NB4 (cell line): ENCODE data around the gene SAMD14.

Experiments used
- DNase-seq: peaks from one replicate; pipeline ENCODE4 v3.0.0; 2010; ENCODE audit warnings: low read depth
- H3K4me3 ChIP-seq: one replicate; pipeline ENCODE4 v1.5.1; 2011; ENCODE audit warnings: mild to moderate bottlenecking, low read depth, low read length, moderate library complexity
- MYC ChIP-seq: IDR thresholded peaks from 2 replicates; pipeline ENCODE4 v1.6.1; 2011; ENCODE audit warnings: low read depth, low read length
- POLR2A ChIP-seq: IDR thresholded peaks from 2 replicates; pipeline ENCODE4 v1.6.1; 2011; ENCODE audit warnings: mild to moderate bottlenecking; ENCODE audit not compliant: insufficient read length; ENCODE audit errors: extremely low read depth
- TF ChIP-seq, protein P1 (sequence below): IDR thresholded peaks from 2 replicates; pipeline ENCODE4 v1.6.1; 2011; ENCODE audit warnings: low read depth, low read length
- TF ChIP-seq, protein P2 (sequence below): IDR thresholded peaks from one replicate; pipeline ENCODE4 v1.5.1; 2012; ENCODE audit warnings: low read depth, low read length

The SAMD14 gene

GRCh38 chr17:50149417-50150353 is 19.7 kb upstream of the SAMD14 start:
- DNase-seq = peak; percentile 83
- TF ChIP-seq, protein P1, sequence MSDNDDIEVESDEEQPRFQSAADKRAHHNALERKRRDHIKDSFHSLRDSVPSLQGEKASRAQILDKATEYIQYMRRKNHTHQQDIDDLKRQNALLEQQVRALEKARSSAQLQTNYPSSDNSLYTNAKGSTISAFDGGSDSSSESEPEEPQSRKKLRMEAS = no peak
- 0 out of 2 replicates have a peak, but pooled peaks have one; percentile 24 for TF ChIP-seq MYC
- no peak for TF ChIP-seq POLR2A
- TF ChIP-seq, protein P2, sequence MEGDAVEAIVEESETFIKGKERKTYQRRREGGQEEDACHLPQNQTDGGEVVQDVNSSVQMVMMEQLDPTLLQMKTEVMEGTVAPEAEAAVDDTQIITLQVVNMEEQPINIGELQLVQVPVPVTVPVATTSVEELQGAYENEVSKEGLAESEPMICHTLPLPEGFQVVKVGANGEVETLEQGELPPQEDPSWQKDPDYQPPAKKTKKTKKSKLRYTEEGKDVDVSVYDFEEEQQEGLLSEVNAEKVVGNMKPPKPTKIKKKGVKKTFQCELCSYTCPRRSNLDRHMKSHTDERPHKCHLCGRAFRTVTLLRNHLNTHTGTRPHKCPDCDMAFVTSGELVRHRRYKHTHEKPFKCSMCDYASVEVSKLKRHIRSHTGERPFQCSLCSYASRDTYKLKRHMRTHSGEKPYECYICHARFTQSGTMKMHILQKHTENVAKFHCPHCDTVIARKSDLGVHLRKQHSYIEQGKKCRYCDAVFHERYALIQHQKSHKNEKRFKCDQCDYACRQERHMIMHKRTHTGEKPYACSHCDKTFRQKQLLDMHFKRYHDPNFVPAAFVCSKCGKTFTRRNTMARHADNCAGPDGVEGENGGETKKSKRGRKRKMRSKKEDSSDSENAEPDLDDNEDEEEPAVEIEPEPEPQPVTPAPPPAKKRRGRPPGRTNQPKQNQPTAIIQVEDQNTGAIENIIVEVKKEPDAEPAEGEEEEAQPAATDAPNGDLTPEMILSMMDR = no peak
- H3K4me3 ChIP-seq = peak overlapping the region; percentile 72

- TF ChIP-seq, protein P1 = peak; percentile 31; the same call in 1 of the 2 replicates
- no peak for TF ChIP-seq POLR2A
- no peak for DNase-seq
- peak overlapping the region; percentile 72 for H3K4me3 ChIP-seq
These were observed 19.1 kb upstream of the SAMD14 start for GRCh38 chr17:50149091-50149416.

- DNase-seq = peak; percentile 95
- peak overlapping the region; percentile 72 for H3K4me3 ChIP-seq
- TF ChIP-seq MYC (peak; percentile 86), POLR2A (no peak)
- TF ChIP-seq, protein P1 = peak; percentile 93
- TF ChIP-seq, protein P2 = no peak
These were observed 18.5 kb upstream of the SAMD14 start for GRCh38 chr17:50148226-50149090.

DNA sequence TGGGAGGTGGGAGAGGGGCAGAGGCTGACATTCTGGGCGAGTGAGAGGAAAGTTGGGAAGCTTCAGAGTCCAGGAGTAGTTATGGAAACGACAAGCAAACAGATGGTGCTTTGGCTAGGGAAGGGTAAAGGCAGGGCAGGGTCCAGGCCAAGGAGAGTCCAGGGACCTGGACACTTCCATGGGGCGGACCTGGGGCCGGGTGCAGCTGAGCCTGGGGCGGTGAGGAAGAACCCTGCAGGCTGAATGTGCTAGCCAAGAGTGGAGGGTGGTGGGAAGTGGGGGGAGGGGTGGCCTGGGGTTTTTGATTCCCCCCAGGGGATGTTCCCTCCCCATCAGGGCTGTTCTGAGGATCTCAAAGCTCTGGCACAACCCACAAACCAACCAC is 17.9 kb upstream of the SAMD14 start:
- peak overlapping the region; percentile 72 for H3K4me3 ChIP-seq
- DNase-seq = no peak
- TF ChIP-seq MYC (no peak), POLR2A (no peak)
- TF ChIP-seq, protein P1 = no peak
- TF ChIP-seq, protein P2 = no peak

DNA sequence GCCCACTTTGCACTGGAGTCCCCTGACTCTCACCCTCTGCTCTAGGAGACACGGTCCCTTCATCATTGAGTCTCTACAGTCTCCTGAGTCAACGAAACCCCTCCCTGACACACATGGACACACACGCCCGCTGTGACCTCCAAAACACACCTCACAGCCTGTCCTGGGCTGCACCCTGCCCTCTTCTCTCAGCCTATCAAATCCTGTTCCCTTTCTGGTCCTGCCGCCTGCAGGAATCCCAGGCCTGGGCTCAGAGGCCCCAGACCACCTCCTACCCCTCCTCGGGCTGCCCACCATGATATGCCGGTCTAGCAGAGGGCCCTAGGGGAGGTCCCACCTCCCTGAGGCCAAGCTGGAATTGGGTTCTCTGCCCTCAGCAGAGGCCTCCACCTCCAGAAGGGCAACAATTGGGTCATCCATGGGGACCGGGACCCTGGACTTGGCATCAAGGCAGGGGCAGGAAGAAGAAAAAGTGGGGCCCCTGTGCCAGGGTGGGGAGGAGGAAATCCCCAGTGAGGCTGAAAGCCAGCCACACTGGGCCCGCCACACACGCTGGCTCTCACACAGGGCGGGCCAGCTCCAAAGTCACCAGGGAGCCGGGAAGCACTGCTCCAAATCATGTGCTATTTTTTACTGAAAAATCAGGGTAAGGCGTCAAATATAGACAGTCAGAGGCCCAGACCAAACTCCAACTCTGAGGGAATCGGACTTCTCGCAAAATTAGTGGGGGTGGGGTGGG is 17.1 kb upstream of the SAMD14 start:
- no peak for DNase-seq
- TF ChIP-seq MYC = no peak
- TF ChIP-seq, protein P2 = no peak
- TF ChIP-seq POLR2A = no peak
- TF ChIP-seq, protein P1 = no peak
- H3K4me3 ChIP-seq = peak overlapping the region; percentile 72
